ENCODE results near the gene ZFP1.

DNA sequence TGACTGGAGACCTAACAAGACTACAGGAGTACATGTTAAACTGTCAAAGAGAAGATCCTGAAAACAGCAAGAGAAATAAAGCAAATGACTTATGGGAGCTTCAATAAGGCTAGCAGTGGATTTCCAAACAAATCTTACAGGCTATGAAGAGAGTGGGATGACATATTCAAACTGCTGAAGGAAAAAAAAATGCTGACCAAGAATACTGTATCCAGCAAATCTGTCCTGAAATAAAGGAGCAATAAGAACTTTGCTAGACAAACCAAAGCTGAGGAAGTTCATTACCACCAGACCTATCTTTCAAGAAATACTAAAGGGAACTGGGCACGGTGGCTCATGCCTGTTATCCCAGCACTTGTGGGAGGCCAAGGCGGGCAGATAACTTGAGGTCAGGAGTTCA is 28.6 kb downstream of the ZFP1 start:
- TF ChIP-seq TAF1 (IDR thresholded peaks at IDR 0.05; ENCODE audit: borderline replicate concordance, low read depth, low read length) = no peak
- no peak for TF ChIP-seq POLR2A (IDR thresholded peaks at IDR 0.05; ENCODE audit: low read depth, low read length)
